DMS 273 (cell line): Measurements from ENCODE around the gene UTS2R.
"Not testable (repeated sequence)": the region's sequence is repeated elsewhere in the genome, so short reads cannot be mapped to it uniquely, and the experiment has no call there.

Experiments used
- DNase-seq: peaks from one replicate; lab custom pipeline; 2025; ENCODE audit not compliant: unreplicated experiment; lab: John Stamatoyannopoulos, UW

Gene UTS2R

DNA sequence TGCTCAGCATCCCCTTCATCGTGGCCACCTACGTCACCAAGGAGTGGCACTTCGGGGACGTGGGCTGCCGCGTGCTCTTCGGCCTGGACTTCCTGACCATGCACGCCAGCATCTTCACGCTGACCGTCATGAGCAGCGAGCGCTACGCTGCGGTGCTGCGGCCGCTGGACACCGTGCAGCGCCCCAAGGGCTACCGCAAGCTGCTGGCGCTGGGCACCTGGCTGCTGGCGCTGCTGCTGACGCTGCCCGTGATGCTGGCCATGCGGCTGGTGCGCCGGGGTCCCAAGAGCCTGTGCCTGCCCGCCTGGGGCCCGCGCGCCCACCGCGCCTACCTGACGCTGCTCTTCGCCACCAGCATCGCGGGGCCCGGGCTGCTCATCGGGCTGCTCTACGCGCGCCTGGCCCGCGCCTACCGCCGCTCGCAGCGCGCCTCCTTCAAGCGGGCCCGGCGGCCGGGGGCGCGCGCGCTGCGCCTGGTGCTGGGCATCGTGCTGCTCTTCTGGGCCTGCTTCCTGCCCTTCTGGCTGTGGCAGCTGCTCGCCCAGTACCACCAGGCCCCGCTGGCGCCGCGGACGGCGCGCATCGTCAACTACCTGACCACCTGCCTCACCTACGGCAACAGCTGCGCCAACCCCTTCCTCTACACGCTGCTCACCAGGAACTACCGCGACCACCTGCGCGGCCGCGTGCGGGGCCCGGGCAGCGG, 3.2 kb downstream of the UTS2R start:
- peak; percentile 61 for DNase-seq

DNA sequence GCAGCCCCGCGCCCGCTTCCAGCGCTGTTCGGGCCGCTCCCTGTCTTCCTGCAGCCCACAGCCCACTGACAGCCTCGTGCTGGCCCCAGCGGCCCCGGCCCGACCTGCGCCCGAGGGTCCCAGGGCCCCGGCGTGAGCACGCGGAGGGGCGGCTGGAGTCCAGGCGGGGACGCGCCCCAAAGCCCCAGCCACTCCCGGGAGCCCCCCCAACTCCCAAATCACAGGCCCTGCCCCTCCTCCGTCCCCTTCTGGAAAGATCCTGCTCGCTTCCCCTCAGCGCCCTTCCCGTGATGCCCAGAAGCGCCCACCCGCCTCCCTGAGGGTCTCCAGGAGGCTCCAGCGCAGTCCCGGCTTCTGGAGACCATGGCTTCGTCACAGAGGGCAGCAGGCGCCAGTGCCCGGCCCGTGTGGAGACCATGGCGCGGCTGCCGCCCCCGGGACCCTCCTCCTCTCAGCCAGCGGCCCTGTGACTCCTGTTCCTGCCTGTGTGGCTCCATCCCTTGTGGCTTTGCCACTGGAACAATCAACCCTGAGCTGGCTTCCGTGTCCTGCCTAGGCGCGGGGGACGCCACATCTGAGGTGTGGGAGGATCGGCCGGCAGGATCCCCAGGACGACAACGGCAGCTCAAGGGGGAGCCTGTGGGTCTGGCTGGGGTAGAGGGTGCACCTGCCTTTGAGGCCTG, 3.9 kb downstream of the UTS2R start:
- DNase-seq = no peak

DNA sequence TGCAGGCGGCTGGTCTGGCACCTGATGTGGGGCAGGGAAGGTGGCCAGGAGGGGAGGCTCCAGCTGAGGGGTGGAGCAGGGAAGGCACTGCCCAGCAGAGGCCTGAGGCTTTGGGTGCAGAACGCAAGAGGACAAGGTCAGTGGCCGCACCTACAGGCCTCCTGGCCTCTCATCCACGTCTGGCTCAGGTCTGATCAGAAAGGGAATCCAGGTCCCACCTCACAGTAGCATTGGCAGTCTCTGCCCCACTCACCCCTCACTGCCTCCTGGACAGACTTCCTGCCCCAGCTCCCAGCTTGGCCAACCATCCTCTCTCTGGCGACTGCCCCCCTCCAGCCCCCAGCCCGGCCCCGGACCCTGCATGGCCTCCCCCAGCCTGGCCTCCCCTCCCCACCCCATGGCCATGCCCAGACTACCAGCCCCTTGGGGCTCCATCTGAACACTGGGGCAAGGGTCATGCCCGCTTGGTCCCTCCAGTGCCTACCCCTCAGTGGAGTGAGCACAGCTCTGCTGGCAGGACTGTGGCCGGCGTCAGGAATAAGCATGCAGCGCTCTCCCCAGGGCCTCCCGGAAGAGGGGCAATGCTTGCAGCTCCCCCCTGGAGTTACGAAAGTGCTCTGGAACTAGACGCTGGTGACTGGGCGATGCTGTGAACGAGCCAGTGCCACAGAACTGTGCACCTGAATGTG, 4.6 kb downstream of the UTS2R start:
- no peak for DNase-seq

DNA sequence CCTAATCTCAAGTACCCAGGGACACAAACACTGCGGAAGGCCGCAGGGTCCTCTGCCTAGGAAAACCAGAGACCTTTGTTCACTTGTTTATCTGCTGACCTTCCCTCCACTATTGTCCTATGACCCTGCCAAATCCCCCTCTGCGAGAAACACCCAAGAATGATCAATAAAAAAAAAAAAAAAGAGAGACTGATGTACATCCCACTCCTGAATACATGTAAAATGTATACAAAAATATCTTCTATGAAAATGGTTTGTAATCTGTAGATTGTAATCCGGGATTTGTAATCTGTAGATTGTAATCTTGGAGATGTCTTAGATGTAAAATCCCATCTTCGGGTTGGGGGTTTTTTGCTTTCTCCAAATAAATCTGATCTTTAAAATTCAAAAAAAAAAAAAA, 5.7 kb downstream of the UTS2R start:
- DNase-seq = not testable (repeated sequence)

DNA sequence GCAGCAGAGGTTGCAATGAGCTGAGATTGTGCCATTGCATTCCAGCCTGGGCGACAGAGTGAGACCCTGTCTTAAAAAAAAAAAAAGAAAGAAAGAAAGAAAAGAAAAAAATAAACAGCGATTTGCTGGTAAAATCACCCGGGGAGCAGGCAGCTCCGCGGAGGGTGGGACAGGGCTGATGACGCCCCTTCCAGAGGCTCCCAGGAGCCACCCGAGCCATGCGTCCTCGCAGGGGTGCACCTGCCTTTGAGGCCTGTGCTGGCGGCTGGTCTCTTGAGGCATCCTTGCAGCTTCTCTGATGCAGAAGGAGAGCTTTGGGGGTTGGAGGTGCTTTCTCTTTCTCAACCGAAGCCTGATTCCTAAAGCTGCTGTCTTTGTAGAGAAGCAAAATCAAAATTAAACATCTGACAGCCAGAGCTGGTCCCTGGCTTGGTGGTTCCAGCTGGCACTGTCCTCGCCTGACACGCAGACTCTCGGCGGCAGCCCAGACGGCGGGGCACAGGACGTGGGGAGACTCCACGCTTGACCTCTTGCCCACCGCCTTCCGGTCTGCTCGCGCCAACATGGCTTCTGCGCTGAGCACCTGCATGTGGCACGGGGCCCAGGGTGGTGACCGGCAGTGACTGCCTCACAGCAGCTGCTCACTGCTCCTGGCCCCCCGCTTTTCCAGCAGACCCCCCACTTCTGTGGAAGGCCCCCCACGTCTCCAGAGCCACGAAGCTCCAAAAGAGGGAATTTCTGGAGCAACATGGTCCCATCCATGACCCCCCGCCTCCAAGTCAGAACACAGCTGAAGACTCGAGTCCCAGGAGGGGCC, 6.6 kb downstream of the UTS2R start:
- DNase-seq = no peak

DNA sequence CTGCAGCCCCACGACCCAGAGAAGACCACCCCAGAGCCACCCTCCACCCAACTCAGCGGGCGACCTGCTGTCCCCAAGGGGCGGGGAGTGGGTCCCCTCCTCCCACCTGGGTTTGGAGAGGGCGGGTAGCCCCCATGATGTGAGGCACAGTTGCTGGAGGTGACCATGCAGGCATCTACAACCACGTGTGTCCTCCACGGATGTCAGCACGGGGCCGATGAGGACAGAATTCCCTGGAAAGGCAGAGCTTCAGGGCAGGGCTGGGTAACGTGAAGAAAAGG, 7.1 kb downstream of the UTS2R start:
- no peak for DNase-seq

DNA sequence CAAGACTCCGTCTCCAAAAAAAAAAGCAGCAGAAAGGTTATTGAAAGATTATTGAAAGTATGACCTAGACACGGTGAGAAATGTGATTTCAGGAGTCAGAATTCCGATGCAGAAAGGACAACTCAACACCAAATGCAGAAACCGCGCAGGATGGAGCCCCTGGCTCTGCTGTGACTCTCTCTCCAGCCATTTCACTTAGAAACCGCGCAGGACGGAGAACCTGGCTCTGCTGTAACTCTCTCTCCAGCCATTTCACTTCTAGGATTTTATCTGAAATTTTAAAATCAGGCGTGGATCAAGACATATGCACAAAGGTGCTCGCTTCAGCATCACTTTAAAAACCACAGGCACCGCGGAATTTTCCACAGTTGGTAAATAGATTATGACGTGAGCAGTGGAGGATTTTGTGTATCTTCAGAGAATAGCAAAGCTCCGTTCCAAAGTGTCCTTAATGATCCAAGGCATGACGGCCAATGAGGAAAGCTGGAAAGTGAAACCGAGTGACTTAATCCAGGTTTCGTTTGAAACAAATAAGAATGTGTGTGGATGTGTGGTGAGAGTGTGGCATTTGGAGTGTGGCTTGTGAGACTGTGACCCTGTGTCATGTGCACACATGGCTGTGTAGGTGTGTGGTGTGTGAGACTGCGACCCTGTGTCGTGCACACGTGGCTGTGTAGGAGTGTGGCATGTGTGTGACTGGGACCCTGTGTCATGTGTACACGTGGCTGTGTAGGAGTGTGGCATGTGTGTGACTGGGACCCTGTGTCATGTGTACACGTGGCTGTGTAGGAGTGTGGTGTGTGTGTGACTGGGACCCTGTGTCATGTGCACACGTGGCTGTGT, 9.5 kb downstream of the UTS2R start:
- DNase-seq = no peak

DNA sequence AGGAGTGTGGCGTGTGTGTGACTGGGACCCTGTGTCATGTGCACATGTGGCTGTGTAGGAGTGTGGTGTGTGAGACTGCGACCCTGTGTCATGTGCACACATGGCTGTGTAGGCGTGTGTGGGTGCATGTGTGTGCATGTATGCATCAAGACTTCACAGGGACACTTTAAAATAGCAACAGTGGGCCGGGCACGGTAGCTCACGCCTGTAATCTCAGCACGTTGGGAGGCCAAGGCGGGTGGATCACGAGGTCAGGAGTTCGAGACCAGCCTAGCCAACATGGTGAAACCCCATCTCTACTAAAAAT, 10.1 kb downstream of the UTS2R start:
- not testable (repeated sequence) for DNase-seq

DNA sequence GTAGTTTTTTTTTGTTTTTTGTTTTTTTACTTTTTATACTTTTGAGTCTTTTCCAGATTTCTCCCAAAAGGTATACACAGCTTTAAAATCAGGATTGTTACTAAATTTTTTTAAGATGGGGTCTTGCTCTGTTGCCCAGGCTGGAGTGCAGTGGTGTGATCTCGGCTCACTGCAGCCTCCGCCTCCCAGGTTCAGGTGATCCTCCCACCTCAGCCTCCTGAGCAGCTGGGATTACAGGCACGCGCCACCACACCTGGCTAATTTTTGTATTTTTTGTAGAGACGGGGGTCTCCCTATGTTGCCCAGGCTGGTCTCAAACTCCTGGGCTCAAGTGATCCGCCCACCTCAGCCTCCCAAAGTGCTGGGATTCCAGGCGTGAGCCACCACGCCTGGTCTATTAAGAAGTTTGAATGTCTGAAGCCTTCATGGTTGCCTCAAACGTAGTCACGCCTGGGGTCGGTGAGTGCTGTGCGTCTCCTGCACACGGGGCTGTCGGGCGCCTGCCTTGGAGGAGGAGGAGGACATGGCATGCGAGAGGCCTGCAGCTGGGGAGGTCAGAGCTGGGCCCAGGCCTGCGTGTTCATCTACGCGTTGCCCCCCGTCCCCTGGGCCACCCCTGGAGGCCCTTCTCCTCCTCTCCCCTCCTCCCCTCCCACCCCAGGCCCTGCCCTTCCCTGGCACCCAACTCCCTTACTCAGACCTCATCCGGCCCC, 10.8 kb downstream of the UTS2R start:
- not testable (repeated sequence) for DNase-seq

DNA sequence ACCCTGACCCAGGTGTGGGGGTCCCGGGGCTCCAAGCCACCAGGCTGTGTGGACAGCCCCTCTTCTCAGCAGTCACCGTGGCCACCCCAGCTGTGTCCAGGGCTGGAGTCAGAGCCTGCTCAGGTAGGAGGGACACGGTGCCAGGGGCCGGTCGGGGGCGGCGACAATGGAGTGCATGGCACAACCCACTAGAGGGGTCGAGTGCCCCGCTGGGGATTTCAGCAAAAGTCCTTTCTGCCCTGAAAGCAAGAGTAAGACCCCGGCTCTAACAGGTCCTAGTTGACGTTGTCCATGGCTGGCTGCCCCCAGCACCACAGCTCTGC, 11.3 kb downstream of the UTS2R start:
- no peak for DNase-seq

DNA sequence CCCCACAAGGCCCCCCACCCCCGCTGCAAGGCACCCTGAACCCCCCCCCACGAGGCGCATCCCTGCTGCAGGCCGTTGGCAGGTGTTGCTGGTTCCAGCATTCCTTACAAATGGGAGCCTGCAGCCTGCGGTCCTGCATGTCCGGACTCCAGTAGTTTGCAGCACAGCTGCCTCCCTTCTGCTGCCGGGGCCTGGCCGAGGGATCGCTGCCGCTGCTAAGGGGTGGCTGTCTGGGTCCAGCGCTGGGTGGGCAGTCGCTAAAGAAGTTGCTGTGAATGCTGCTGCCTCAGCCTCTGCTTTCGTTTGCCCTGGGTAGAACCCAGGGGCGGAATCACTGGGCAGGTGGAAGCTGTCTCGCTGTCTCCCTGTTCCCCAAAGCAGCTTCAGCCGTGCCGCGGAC, 11.8 kb downstream of the UTS2R start:
- DNase-seq = peak; percentile 35

DNA sequence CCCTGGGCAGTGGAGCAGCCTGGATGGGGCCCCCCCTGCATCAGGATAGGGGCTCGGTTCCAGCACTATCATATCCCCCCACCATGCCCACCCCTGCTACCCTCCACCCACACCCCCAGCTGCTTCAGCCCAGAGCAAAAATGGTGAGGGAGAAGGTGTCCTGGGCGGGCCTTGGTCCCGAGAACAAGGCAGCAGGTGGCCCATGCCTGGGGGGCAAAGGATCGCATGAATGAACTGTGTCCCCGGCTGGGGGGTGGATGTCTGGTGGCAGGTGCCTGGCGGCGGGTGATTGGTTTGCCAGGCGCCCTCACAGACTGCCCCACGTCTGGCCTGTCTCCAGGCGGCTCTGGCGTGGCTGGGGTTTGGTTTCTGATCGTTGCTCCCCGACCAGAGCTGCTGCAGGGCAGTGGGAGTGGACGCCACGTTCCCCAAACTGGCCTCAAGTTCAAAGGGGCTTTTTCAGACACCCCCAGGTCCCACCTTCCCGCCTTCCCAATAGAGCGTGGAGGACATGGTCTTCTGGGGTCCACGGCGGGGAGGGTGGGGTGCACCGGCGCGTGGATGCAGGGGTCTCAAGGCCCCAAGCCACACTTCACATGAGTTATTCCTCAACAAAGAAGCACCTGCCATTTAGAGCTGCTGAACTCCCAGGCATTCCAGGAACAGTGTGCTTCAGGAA, 12.6 kb downstream of the UTS2R start:
- peak; percentile 52 for DNase-seq

DNA sequence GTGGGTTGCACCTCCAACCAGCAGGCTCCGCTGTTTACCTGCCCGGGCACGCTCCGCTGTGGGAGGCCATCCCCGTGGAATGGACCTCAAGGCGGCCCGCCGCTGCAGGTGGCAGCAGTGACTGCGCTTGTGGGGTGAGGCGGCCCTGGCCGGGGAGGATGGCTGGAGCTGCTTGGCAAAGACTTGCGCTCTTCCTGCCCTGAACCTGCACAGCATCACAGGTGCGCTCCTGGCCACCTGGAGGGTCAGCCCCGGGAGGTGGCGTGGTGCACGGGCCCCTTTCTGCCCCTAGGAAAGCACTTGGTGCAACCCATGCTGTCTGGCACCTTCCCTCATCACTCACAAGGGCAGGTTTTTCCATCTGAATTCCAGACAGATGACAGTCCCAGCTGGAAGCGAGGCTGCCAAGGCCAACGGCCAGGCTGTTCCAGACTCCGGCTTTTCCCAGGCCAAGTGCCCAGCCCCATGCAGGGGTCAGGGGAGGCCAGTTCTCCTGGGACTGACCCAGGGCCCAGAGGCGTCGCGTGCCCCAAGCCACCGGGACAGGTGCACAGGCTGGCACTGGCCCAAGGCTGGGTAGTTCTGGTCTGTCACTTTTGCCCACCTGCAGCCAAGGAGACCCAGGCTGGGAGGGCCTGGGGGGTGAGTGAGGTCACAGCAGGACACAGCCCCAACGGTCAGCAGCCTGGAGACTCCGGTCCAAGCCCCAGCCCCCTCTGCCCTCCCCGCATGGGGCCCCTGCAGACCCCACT, 13.3 kb downstream of the UTS2R start:
- peak; percentile 37 for DNase-seq

DNA sequence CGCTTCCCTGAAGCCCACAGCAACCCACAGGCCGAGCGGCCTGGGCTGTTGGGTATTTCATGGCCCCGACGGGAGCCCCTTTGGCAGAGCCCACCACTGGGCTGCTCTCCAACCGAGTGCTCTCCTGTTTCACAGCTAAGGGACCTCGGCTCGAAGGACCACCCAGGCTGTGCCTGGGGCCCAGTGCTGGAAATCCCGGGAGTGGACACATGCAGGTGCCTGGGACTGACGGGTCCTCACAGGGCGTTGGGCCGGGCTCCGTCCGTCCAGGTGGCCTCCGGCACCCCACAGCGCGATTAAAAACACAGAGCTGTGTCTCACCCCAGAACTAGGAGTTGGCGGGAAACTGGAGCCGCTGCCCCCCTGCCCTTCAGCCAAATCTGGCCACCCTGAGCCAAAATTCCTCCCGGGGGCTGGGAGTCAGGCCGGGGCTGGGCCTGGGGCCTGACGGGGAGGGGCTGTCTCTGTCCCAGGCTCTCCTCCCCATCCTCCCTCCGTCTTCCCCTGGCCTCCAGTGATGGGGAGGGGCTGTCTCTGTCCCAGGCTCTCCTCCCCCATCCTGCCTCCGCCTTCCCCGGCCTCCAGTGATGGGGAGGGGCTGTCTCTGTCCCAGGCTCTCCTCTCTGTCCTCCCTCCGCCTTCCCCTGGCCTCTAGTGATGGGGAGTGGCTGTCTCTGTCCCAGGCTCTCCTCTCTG, 14.1 kb downstream of the UTS2R start:
- no peak for DNase-seq

DNA sequence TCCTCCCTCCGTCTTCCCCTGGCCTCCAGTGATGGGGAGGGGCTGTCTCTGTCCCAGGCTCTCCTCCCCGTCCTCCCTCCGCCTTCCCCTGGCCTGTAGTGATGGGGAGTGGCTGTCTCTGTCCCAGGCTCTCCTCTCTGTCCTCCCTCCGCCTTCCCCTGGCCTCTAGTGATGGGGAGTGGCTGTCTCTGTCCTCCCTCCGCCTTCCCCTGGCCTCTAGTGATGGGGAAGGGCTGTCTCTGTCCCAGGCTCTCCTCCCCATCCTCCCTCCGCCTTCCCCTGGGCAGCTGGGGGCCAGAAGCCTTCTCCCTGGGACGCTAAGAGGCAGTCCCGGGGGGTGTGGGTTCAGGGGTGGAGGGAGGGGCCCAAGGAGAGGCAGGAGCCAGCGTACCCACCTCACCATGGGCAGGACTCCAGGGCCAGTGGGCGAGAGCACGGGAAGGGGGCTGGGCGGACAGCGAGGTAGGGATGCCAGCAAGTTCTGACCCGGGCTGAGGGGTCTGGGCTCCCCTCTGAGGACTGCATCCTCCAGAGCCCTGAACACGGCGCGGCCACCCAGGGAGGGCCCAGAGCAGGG, 14.8 kb downstream of the UTS2R start:
- no peak for DNase-seq

DNA sequence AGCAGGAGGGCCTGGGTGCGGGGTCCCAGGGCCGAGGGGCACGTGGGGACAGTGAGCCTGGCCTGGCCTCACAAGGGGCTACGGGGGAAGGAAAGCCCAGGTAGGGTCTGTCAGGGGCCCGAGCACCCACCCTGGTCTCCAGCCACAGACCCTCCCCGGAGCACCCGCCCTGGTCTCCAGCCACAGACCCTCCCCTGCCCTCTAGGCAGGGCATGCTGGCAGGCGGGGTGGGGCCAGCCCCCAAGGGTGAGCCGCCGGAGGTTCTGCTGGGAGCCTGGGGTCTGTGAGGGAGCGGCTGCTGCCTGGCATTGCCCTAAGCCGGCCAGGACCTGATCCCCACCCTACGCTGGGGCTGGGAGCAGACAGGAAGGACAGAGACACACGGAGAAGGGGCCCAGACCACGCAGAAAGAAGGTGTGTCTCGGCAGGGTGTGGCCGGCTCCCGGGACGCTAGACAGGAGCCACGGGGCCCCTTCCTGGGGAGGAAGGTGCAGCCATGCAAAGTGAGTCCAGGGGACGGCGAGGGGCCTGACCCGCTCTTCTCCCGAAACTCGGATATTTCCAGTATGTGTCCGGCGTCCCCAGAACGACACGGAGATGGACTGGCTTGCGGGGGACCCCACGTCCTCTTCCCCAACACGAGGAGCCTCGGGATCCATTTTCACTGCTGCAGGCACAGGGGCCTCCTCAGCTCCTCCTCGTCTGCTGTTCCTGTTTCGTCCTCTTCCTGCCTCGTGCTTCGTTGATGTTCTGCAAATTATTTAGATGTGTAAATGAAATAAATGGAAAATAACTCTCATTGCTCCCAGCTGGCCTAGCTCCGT, 15.5 kb downstream of the UTS2R start:
- no peak for DNase-seq

DNA sequence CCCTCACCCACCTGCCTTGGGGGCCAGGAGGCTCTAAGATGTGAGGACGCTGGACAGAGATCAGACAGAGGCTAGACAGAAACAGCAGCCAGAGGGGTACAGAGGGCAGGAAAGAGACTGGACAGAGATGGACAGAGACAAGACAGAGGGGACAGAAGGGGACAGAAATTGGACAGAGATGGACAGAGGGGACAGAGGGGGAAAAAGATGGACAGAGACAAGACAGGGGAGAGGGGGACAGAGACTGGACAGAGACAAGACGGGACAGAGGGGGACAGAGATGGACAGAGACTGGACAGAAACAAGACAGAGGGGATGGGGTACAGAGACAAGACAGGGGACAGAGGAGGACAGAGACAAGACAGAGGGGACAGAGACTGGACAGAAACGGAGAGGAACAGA, 16.1 kb downstream of the UTS2R start:
- DNase-seq = no peak
